GM21825 (cell line): Measurements from ENCODE around the gene UBE2G2.

Experiments
- ATAC-seq: cut with Tn5 transposase; IDR thresholded peaks from one replicate; pipeline ENCODE4 v1.9.1; 2021; ENCODE audit warnings: mild to moderate bottlenecking, moderate library complexity; ENCODE audit not compliant: unreplicated experiment

UBE2G2 gene

DNA sequence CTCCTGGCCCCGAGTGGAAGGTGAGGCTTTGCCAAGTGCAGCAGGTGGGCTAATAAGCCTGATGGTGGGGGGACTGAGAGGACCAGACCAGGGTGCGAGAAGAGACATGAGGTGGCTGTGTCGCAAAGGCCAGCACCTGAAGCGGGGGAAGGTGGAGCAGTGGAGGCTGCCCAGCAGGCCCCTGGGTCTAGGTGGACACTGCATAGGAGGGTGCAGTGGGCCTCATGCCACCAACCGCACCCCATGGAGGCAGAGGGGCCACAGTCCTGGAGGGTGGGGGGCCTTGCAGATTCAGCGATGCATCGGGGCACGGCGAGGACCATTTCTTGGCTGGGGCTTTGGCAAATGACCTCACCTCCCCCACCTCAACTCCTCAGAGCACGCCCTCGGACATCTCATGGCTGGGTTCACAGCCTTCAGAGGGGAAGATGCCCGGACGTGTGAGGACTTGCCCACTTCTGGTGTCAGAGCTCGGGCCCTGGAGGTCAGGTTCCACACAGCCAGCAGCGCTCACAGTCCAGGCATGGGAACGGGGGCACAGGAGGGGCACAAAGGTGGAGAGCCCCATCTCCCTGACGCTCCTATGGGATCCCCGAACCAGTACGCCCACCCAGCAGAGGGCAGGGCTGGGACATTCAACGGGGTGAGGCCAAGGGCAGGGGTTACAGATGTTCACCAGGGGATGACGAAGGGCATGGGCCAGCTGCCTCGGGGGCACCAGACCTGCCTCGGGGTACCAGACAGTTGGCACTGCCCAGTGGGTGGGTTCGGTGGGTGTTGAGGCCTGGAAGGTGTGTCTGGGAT lies 35.4 kb downstream of the UBE2G2 start:
- no peak for ATAC-seq

DNA sequence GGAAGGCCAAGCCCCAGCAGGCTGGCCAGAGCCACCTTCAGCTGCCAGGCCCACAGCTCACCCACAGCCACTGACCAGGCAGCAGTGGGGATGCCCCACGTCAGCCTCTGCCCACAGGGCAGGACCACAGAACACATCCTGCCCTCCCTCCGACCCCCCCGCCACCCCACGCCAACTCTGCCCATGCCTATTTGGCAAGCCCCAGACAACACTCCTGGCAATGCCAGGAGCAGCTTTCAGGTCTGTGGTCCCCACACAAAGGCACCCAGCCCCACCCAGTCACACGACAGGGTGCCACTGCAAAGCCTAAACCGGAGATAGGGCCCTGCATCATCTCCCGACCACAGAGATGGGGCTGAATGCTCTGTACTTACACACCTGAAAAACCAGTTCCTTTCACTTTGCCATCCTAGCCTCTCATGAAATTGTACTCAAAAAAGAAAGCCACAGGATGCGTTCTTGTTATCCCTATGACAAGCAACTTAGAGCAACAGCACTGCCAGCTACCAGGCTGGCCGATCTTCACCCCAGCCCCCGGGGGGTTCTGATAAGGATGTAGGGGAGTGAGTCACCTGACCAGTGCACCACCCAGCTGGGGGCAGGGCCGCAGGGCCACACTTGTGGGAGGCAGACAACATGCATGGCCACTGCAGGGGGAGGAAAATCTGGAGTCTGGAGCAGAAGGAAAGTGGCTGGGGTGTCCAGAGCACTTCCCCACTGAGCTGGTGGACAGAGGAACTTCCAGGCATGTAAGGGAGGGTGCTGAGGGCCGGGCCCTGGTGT lies 36.2 kb downstream of the UBE2G2 start:
- ATAC-seq = no peak

DNA sequence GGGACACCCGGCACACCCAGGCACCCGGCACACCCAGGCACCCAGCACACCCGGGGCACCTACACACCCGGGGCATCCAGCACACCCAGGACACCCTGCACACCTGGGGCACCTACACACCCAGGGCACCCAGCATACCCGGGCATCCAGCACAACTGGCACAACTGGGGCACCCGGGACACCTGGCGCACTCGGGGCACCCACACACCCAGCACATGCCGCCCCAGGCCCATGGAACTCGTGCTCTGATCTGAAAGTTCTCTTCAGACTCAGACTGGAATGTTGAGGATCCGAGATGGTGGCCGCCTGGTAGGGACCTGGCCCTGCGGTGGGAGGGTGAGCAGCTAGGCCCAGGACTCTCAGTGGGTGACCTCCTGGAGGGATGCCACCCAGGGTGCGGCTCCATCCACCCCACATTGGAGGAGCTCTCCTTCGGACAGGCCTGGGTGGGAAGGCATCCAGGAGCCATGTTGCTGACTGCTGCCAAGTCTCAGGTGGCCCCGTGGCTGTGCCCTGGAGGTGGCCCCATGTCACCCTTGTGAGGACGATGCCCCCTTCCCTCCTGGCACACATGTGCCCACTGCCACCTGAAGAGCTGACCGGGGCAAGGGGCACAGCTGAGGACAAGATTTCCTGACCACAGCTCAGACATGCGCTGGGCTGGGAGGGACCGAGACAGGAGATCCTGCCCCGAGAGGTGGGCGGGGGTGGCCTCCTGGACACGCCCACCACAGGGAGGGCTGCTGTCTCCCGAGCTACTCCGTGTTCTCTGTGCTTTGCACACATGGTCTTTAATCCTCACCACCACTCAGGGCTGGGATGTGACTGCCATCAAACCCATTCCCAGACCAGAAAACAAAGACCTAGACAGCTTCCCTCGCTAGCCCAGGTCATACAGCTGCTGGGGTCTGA lies 37.0 kb downstream of the UBE2G2 start:
- ATAC-seq = no peak

DNA sequence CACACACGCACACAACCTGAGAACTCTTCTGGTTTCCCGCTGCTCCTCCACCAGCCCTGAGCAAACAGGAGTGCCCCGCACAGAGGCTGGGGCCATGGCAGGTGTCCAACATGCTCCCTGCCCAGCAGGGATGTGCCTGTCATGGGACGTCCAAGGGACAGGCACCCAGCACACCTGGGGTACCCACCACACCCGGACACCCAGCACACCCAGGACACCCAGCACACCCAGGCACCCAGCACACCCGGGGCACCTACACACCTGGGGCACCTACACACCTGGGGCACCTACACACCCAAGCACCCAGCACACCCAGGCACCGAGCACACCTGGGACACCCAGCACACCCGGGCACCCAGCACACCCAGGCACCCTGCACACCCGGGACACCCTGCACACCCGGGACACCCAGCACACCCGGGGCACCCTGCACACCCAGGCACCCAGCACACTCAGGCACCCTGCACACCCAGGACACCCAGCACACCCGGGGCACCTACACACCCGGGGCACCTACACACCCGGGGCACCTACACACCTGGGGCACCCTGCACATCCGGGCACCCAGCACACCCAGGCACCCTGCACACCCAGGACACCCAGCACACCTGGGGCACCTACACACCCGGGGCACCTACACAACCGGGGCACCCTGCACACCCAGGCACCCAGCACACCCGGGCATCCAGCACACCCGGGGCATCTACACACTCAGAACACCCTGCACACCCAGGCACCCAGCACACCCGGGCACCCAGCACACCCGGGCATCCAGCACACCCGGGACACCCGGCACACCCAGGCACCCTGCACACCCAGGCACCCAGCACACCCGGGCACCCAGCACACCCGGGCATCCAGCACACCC lies 37.9 kb downstream of the UBE2G2 start:
- ATAC-seq = no peak

GRCh38 chr21:44763050-44763378 lies 38.6 kb downstream of the UBE2G2 start:
- no peak for ATAC-seq

DNA sequence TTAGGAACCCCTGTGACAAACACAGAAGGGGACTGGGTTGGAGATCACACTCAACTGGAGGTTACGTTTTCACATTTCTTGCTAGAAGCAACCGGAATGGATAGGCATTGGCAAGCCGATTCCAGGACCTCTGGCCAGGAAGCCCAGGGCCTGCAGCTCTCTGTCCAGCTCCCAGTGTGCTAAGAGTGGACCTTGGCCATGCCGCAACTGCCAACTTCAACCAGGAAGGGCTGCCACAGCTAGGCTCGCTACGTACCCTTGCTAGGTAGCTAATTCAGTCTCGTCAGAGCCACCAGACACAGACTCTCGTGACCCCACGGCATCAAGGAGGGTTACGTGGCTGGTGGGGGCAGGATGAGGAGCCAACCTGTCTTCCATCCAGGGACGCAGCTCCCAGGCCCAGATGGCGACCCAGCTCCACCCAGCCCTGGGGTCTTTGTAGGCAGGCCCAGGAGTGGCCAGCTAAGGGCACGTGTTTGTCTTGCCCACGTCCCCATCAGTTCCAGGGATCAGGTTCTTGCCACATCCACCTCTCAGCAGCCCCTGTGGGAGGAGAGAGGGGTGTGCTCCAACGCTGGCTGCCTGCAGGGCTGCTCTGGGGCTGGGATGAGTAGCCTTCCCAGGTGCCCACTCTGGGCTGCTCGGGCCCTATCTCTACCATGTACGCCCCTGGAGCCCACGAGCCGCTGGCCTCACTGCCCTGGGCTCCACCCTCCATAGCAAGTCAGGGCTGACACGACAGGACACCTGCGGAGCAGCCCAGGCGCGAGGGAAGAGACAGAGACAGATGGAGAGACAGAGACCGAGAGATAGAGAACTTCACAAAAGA lies 39.2 kb downstream of the UBE2G2 start:
- no peak for ATAC-seq

GRCh38 chr21:44761747-44762208 lies 39.8 kb downstream of the UBE2G2 start:
- ATAC-seq = no peak

- ATAC-seq = no peak
These were observed 40.5 kb downstream of the UBE2G2 start for GRCh38 chr21:44761011-44761729.

DNA sequence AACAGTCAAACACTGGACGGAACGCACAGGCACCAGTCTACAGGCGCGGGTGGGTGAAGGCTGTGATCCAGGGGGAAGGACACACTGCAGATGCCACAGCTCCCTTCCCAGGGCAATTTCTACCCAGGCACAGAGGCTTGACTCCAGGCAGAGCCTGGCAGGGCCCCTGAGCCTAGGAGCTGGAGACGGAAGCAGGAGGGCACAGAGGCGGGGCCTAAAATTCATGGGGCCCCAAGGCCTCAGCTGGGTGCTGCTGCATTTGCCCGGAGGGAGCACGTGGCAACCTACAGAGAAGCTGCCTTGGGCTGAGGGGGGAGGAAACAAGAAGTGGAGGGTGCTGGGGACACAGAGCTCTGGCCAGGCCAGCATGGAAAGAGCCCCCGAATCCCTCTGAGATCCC lies 41.2 kb downstream of the UBE2G2 start:
- no peak for ATAC-seq

- ATAC-seq = no peak
These were observed 41.9 kb downstream of the UBE2G2 start for GRCh38 chr21:44759628-44760285.

DNA sequence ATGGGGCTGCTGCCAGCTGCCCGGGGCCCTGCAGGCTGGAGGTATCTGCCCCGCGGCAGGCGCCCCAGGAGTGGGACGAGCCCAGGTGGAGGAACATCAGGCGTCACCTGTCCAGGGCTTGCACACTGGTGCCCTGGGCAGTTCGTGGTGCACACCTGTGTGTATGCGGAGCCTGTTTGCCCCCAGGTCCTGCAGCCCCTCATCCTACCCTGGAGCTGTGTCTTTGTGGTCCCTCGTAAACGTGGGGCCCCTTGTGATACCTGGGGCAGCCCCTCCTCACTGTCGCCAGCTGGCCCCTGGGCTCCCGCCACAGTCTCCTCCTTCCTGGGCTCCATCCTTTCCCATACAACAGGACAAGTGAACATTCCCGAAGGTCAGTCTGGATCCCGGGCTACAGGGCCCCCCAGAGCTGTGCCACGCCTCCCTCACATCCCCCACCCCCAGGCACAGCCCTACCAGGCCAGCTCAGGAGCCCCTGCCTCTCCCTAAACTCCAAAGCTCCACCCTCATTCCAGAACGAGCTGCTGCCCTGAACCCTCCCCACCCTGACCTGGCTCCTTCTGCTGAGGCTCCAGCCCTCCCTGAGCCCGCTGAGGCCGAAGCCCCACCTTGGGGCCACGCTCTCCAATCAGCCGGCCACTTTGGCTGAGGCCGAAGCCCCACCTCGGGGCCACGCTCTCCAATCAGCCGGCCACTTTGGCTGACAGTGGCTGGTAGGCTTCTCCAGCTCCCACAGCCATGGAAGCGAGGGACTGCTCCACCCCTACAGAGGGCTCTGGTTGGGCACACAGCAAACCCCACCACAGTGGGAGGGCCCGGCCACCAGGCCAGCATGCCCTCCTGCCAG lies 42.6 kb downstream of the UBE2G2 start:
- no peak for ATAC-seq

GRCh38 chr21:44758141-44758561 lies 43.5 kb downstream of the UBE2G2 start:
- ATAC-seq = no peak

DNA sequence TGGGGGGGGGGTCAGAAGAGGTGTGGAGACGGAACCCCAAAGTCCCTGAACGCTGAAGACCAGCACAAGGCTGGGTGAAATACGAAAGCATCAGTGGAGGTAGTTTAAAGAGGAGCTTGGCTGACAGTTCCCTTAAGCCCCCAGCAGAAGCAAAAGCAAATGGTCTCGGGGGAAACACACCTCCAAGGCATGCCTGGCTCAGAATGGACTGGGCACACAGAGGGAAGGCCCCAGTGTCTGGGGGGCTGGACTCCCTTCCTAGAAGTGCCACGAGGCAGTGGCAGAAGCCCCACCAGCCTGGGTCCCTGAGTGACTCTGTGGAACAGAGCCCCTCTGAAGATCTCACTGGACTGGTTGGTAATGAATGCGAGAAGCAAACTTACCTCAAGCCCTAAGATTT lies 43.9 kb downstream of the UBE2G2 start:
- no peak for ATAC-seq

DNA sequence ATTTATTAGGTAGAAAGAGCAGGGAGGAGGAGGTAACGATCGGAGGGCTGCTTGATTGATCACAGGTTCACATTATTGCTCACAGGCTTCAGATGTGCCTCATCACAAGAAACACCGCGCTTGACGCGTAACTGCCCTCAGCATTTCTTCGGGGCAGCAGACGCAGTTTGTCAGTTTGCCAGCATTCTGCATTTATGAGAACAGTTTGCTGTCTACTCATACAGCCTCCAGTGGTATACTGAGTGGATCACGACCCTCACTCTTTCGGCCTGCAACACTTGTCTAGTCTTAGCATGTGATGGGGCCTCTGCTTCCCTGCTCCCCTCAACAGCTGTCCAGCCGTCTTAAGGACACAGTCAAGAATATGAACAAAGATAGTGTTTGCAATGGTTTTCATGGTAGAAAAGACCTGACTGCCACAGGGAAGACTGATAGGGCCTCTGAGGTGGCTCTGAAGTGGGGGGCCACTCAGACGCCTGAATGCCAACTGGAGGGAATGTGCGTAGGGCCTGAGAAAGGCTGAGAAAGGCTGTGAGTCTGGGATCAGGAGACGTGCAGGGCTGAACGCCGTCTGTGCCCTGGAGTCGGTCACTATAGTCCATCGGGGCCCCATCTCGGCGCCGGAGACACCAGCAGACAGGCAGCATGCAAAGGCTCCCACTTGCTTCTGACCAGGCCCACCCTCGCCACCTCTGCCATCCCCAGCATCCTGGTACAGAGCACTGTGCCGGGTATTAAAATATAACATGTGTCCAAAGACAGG lies 45.0 kb downstream of the UBE2G2 start:
- no peak for ATAC-seq

GRCh38 chr21:44755227-44755626 lies 46.4 kb downstream of the UBE2G2 start:
- ATAC-seq = no peak

- no peak for ATAC-seq
These were observed 48.3 kb downstream of the UBE2G2 start for GRCh38 chr21:44753357-44753756.
